DMS114 treated with DMSO at 0.1 percent for 48 hours (cell line): ENCODE data around the gene FRYL.
"Not testable (repeated sequence)": the region's sequence is repeated elsewhere in the genome, so short reads cannot be mapped to it uniquely, and the experiment has no call there.

ENCODE experiments used
- DNase-seq: peaks from one replicate; lab custom pipeline; 2025; ENCODE audit not compliant: unreplicated experiment; lab: John Stamatoyannopoulos, UW

Gene FRYL

DNA sequence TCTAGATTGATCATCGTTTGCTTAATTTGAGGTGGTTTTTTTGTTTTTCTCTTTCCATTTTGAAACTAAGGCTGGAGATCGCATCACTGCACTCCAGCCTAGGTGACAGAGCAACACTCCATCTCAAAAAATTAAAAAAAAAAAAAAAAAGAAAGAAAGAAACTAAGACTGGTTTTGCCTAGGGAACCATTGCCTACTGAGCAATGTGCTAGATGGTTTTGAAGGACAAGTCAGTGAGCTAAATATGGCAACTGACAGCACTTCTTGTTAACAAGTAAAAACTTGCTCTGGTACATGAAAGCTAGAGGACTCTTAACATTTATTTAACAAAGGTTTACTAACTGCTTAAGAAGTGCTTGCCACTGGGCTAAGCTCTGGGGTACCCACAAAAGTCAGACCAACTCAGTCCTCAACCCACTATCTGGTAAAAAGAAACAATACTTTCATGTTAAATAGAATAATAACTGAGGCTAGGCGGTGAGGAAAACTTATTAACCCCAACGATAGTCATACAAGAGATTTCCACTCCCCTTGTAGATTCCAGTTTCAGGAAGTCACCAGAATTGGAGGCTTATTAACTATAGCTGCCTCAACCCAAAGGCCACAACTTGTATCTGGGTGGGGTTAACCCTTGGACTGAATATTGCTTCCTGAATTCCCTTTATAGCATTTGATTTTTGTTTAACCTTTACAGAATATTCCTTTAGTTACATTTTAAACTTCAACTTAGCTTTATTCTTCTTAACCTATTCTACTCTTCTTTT is 111.6 kb downstream of the FRYL start:
- no peak for DNase-seq

DNA sequence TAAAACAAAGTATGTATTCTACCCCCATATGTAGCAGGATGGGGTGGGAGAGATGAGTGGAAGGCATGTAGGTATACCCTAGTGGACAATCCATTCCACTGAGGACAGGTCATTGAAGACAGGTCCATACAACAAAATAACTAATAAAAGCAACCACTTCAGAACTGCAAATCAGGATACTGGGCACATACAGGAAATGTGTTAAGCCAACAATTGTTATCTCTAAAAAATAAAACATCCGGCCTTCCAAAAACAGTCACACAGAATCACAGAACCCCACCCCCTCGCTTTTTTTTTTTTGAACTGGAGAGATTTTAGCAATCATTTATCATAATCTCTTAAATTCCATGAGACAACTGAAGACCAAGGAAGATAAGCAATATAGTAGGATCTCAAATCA is 112.9 kb downstream of the FRYL start:
- DNase-seq = no peak

DNA sequence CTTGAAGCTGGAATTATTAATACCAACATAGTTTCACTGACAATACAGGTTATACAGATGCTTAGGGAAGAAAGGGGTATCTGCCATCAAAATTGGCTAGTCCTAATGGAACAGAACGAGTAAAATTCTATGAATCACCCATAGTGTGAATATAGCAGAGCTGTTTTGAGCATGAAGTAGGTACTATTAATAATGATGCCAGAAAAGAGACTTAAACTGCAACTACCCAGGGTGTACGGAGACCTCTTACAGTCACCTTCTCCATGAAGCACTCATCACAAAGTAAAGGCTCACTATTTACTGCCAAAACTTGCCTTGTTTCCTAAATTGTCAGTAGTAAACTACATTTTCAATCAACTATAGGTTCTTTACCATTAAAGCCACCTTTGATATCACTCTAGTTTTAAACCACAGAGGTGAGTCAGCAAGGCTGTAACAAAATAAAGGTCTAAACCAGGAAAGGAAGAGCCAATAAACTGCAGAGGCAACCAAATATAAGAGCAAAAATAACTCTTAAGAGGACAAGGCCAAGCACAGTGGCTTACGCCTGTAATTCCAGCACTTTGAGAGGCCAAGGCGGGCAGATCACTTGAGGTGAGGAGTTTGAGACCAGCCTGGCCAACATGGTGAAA is 114.4 kb downstream of the FRYL start:
- no peak for DNase-seq

DNA sequence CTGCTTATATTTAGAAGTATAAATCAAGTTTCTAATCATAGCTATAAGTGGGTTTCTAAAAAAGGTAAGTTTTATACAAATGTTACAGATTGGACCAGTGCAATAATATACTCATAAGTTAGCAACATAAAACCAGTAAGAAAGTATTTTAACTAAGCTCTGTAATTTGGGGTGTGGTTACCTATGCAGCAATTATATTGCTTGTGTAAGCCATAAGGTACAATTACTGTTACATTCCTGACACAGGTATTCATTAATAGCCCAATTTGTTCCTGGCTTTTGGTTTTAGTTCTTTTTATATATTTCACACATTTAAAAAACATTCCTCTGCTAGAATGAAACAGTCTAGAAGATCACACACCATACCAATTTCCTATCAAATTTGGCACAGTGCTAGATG is 115.1 kb downstream of the FRYL start:
- no peak for DNase-seq

DNA sequence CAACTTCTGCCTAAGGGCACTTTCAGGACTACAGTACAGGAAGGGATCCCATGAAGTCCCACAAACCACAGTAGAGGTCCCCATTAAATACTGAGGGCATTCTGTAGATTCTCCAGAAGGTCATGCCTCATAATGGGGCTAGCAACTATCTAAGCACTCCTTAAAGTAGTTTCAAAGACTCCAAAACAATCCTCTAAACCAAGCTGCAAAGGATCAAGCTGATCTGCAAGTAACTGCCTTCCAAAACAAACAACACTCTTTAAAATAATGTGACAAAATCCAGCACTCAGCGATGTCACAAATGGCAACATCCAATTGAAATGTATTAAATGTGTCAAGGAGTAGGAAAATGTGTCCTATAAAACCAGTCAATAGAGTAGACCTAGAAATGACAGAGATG is 118.7 kb downstream of the FRYL start:
- no peak for DNase-seq

DNA sequence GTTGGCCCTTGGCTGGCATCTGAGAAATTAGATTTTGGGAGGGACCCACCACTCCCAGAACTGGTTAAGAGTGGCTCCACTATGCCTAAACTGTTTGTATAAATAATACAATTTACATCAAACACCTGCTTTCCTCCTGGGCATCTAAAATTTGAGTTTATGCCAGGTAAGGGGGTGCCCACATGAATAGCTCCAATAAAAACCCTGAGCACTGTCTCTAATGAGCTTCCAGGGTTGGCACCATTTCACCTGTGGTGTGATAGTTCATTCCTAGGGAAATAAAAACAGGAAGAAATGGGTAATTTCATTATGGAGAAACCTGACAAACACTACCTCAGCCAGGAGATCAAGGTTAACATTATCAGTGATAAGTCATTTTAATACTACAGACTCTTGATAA is 119.7 kb downstream of the FRYL start:
- DNase-seq = no peak

DNA sequence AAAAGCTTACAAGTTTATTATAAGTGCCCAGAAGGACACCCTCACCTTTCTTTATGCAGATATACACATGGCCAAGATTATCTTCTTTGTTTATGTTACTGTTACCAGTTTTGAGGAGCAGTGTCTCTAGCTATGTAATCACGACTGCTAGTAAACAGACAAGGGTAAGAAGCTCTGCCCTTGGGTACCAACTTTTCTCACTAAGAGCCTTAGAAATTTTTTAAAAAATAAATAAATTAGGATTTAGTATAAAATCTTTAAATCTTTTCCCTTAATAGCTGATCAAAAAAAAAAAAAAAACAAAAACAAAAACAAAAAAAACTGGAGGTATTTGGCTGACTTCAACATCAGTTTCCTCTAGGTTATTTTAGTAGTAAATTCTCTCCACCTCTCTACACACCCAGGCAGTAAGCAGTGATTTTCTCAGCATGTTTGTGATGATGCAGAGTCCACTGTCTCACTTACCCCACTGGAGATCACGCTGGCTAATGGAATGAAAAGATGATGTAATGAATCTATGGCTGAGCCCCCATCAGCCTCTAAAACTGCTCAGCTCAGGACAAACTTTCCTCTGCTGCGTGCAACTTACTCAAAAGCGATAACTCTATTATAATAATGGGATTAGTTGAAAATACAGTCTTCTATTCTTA is 125.9 kb downstream of the FRYL start:
- no peak for DNase-seq

DNA sequence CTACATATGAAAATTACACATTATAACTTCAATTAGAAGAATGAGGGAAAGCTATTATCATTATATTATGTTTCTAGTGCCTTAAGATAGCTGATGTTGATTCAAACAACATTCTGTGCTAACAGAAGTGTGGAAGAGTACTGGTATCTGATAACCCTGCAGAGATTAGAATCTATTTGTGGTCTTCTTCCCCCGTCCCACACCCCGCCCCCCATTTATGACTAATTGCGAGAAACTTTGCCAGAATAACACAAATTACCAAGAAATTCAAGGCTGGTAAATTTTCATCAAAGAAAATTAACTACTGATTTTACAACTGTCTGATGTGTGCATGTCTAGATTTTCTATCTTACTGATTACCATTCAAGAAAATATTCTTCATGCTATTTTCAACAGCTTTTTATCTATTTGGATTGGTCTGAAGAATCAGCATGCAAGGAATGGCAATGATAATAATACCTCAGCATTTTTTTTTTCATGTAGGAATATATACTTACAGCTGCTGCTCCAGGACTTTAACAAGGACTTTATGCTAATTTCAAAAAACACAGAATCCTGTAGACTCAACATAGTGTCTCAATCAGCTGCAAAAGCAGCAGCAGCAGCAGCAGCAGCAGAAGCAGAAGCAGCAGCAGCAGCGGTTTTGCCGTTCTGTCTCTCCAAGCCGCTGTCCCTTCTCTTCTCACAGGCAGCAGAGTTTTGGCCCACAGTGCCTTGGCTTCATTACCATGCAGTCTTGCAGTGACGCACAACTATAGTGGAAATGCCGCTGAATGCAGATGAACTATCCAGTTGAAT is 126.7 kb downstream of the FRYL start:
- no peak for DNase-seq

DNA sequence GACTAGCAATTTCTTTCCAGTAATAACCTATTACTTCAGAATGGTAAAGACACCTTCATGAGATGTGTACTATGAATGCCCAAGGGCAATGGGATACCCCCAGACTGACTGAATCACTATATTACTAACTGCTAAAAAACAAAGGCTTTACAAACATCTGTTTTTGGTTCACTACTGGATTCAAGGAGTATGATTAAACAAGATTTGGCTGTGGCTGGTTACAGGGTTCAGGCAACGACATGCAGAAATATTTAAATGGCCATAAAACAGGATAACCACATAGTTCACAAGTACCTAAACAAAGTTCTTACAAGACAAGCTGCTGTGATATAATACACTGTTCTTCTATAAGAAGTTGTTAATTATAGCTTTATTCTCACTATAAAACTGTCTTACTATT is 128.2 kb downstream of the FRYL start:
- no peak for DNase-seq

DNA sequence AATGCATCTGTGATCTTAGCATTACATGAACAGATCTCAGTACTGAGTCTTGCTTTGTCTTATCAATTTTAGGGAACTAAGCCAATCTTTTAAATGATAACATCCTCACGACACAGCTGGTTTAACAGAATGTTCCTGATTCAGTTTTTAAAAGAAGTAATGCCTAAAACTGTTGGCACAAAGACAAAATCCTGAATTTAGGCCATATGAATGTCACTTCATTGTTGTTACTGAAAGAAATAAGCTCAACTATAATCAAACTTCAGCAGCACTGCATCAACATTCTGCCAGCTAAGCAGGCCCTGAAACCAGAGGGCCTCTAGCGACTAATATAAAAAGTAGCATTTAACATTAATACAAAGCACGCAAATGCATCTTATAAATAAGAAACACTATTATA is 130.6 kb downstream of the FRYL start:
- DNase-seq = no peak

DNA sequence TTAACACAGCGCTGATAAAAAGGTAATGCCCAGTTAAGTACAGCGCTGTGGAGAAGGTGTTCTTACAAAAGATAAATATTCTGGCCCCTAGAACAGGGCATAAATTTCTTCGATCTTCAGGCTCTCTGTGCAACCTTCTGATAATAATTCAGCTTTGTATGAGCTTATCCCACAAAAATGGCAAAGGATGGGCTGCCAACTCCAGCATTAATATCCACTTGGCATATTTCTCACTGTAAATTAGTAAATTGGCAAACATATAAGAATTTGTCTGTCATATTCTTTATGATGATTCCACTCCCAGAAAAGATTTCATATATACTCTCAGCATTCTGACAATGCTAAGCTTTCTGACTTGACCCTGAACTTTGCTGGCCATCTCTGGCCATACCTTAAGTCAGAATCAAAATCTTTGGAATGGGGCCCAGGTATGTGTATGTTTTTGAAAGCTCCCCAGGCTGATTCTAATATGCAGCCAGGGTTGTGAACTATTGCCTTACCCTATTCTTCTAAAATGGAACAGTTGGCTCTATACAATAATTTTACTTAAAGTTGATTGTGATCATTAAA is 134.8 kb downstream of the FRYL start:
- DNase-seq = no peak

DNA sequence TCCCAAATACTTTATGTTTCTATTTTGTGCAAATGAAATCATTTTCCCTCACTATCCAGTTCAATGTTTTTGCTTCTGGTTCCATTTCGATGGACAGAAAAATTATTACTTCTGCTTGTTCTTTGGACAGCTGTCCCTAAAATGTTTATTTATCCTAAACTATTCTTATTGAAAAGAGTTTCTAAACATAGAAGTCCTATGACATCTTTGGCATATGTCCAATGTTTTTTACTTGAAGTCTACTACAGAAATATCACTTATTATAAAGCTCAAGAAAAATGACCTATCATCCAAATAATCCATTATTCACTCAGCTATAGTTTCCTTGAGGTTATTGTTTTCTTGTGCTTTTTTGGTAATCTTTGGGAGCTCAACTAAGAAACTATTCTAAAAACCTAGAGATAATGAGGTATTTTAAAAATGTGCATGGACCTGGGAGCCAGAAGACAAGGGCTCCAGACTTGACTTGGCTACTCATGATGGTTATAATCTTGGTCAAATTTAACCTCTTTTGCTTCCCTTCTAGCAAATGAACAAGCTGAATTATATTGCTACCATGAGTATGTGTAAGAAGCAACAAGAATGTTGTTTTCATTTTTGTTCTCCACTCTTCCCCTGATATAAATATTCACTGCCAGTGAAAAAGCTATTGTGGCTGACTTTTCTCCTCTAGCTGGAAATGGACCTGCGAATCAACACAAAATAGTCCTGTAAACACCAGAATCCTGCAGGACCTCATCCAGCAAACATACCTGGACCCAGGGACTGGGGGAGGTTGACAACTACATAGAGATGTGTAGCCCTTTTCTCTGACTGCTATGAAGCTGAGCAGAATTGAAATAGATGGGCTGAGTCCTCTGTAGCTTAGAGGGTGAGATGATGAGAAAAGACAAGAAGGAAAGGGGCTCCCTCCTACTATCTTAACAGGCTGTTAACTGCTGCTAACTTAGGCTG is 137.4 kb downstream of the FRYL start:
- DNase-seq = no peak

DNA sequence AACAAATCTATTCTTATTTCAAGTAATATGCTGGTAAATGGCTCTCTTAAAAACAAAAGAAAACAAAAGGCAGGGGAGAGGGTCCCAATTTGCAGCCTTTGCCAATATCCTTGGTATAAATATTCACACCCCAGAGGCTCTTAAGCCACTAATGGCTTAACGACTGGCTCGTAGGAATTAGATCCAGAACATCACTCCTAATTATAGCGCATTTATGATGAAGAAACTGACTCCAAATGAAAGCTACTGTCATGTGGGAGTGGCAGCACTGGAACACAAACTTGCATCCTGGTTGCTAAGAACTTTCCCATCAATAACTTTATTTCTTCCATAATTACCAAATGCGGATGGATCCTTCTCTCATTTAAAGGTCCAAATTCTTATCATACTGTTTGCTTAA is 138.7 kb downstream of the FRYL start:
- no peak for DNase-seq

DNA sequence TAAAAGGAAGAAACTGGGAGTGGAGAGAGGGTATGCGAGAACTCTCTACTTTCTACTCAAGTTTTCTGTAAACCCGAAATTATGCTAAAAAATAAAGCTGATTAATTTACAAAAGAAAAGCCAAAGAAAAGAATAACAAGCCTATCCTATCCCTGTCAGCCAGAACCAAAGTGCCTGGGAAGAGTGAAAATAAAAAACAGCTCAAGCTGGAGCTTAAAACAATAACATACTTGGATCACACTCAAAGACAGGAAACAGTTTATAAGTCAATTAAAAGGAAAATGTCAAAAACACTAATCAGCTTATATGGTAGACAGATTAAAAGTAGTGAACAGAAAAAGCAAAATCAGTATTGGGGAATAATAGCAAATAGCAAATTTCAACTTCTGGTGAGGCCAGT is 139.4 kb downstream of the FRYL start:
- no peak for DNase-seq

DNA sequence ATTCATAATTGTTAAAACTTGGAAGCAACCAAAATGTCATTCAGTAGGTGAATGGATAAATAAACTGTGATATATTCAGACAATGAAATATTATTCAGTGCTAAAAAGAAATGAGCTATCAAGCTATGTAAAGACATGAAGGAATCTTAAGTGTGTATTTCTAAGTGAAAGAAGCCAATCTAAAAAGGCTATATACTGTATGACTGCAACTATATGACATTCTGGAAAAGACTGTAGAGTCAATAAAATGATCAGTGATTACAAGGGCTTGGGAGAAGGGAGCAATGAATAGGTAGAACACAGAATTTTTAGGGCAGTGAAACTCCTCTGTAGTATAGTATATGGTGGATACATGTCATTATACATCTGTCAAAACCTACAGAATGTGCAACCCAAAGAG is 139.9 kb downstream of the FRYL start:
- DNase-seq = no peak

DNA sequence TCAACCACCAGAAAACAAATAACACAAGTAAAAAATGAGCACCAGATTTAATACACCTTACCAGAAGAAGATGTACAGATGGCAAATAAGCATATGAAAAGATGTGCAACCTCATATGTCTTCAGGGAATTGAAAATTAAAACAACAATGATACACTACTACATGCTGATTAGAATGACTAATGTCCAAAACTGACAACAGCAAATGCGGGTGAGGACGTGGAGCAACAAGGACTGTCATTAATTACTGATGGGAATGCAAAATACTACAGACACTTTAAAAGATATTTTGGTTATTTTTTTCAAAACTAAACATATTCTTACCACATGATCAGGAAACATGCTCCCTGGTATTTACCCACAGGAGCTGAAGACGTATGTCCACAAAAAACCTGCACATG is 140.3 kb downstream of the FRYL start:
- DNase-seq = no peak

DNA sequence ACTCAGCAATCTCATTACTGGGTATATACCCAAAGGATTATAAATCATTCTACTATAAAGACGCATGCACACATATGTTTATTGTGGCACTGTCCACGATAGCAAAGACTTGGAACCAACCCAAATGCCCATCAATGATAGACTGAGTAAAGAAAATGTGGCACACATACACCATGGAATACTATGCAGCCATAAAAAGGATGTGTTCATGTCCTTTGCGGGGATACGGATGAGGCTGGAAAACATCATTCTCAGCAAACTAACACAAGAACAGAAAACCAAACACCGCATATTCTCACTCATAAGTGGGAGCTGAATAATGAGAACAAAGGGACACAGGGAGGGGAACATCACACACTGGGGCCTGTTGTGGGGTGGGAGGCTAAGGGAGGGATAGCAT is 141.5 kb downstream of the FRYL start:
- not testable (repeated sequence) for DNase-seq

DNA sequence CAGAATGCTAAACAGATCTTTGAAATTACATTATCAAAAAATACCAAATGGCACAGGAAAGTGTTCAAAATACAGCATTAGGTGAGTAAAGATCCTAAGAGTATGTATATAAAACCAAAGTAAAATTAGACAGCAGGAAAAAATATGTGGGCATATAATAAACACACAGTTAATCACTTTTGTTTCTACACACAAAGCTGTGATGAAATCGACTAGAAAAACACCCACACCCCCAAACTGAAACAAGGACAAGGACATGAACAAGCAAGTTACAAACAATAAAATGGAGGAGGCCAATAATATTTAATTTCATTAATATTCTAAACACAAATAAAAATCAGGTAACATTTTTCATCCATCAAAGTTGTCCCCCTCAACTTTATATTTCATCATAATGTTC is 143.2 kb downstream of the FRYL start:
- DNase-seq = no peak

DNA sequence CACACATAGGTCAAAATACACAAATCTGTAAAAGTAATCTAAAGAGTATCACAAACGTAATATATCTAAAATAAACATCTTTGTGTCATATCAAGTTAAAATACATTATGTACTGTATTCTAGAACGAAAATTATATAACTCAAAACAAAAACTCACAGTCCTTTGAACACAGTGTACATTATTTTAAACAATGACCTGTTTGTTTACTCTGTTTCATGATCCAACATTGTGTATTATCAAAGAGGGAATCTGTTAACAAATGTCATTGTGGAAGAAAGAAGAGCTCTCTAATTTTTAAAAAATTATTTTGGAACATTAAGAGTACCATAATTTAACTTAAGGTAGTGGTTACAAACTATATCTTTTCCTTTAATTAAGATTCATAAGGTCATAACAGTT is 144.1 kb downstream of the FRYL start:
- no peak for DNase-seq

DNA sequence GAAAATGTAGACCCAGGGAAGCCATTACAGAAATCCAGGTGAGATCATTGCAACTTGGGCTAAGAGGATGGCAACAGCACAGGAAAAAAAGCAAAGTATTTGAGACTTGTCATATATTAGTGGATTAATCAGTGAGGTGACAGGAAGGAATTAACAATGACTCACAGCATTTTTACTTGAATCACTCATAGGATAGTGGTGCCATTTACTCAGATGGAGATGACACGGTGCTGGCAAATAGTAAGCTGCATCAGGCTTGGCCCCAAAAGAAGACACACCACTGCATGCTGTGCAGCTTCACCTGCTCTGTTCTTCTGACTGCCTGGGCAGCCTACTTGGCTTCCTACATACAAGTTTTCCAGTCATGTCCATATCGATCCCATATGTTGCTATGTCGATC is 144.8 kb downstream of the FRYL start:
- DNase-seq = no peak
